ENCODE results near the gene ATP2C2.

ATP2C2 gene

GRCh38 chr16:84455031-84455430, 86.7 kb downstream of the ATP2C2 start:
- no peak for FAIRE-seq

GRCh38 chr16:84458606-84459532, 90.5 kb downstream of the ATP2C2 start:
- no peak for FAIRE-seq

- FAIRE-seq: no peak
Measured at GRCh38 chr16:84459533-84459894, 91.2 kb downstream of the ATP2C2 start.

- no peak for FAIRE-seq
Measured at GRCh38 chr16:84459941-84460405, 91.6 kb downstream of the ATP2C2 start.

GRCh38 chr16:84460406-84461028, 92.2 kb downstream of the ATP2C2 start:
- FAIRE-seq: no peak

GRCh38 chr16:84461029-84461412, 92.7 kb downstream of the ATP2C2 start:
- no peak for FAIRE-seq

GRCh38 chr16:84461413-84462295, 93.3 kb downstream of the ATP2C2 start:
- no peak for FAIRE-seq

GRCh38 chr16:84462296-84463210, 94.2 kb downstream of the ATP2C2 start:
- no peak for FAIRE-seq

- no peak for FAIRE-seq
Measured at GRCh38 chr16:84463221-84463620, 94.9 kb downstream of the ATP2C2 start.

- FAIRE-seq: no peak
Measured at GRCh38 chr16:84464116-84464515, 95.8 kb downstream of the ATP2C2 start.

GRCh38 chr16:84465154-84465553, 96.8 kb downstream of the ATP2C2 start:
- no peak for FAIRE-seq

GRCh38 chr16:84466692-84467091, 98.4 kb downstream of the ATP2C2 start:
- no peak for FAIRE-seq

GRCh38 chr16:84467256-84467655, 98.9 kb downstream of the ATP2C2 start:
- no peak for FAIRE-seq

GRCh38 chr16:84467709-84468108, 99.4 kb downstream of the ATP2C2 start:
- no peak for FAIRE-seq

- no peak for FAIRE-seq
Measured at GRCh38 chr16:84471316-84471715, 103.0 kb downstream of the ATP2C2 start.

- no peak for FAIRE-seq
Measured at GRCh38 chr16:84471966-84472365, 103.6 kb downstream of the ATP2C2 start.

- no peak for FAIRE-seq
Measured at GRCh38 chr16:84475643-84476240, 107.4 kb downstream of the ATP2C2 start.

GRCh38 chr16:84476401-84476800, 108.1 kb downstream of the ATP2C2 start:
- FAIRE-seq: no peak

- no peak for FAIRE-seq
Measured at GRCh38 chr16:84477661-84478060, 109.3 kb downstream of the ATP2C2 start.

- no peak for FAIRE-seq
Measured at GRCh38 chr16:84478172-84478947, 110.0 kb downstream of the ATP2C2 start.
